H1 (cell line): ENCODE data around the gene GRIK2. TPM values are rescaled to one million over a fixed set of nuclear protein-coding genes. Genes with fewer than 3 reads are reported as not detected.

Source experiments
- CTCF ChIA-PET: fragments of 300-600 bp; sonication (Branson Sonifier 250); formaldehyde crosslinking; loops from one replicate; lab custom pipeline; 2021; ENCODE audit not compliant: partially characterized antibody; lab: Charles Lee
- POLR2A ChIA-PET: fragments of 300-600 bp; sonication (Branson Sonifier 250); formaldehyde crosslinking; loops from one replicate; lab custom pipeline; 2021; ENCODE audit warnings: inconsistent platforms; ENCODE audit not compliant: partially characterized antibody; lab: Charles Lee
- DNase-seq, 2 experiments: peaks; one replicate each; pipeline versions ENCODE4 v3.0.0 to v3.0.0-alpha.2; 2010 to 2022; ENCODE audit warnings: low spot score in 2 of 2, low read depth in 1 of 2, mixed read lengths in 1 of 2
- FAIRE-seq: peaks from 2 replicates; lab custom pipeline; 2011; peaks lifted over from hg19 to GRCh38; lab: Jason Lieb, UNC
- H2AFZ ChIP-seq: 2 replicates; pipeline ENCODE4 v1.8.1; 2012; ENCODE audit warnings: low read length, inconsistent platforms
- H2AK5ac ChIP-seq: 2 replicates; pipeline ENCODE4 v1.6.1; 2013; ENCODE audit warnings: low read depth, low read length
- H2BK120ac ChIP-seq: replicated peaks from 2 replicates; pipeline ENCODE3; 2013; ENCODE audit warnings: low read depth, low read length, inconsistent platforms
- H2BK12ac ChIP-seq: 2 replicates; pipeline ENCODE4 v1.6.1; 2013; ENCODE audit warnings: low read depth, low read length
- H2BK15ac ChIP-seq: 2 replicates; pipeline ENCODE4 v1.6.1; 2013; ENCODE audit warnings: low read length
- H2BK20ac ChIP-seq: 2 replicates; pipeline ENCODE4 v1.6.1; 2013; ENCODE audit warnings: low read length
- H2BK5ac ChIP-seq: 2 replicates; pipeline ENCODE4 v1.6.1; 2013; ENCODE audit warnings: low read depth, low read length
- H3K14ac ChIP-seq: 2 replicates; pipeline ENCODE4 v1.6.1; 2013; ENCODE audit warnings: inconsistent platforms; ENCODE audit not compliant: insufficient read length
- H3K18ac ChIP-seq: 2 replicates; pipeline ENCODE4 v1.6.1; 2013; ENCODE audit warnings: low read length; ENCODE audit errors: extremely low read depth
- H3K23ac ChIP-seq: 2 replicates; pipeline ENCODE4 v1.6.1; 2013; ENCODE audit warnings: inconsistent platforms; ENCODE audit not compliant: insufficient read length
- H3K23me2 ChIP-seq: 2 replicates; pipeline ENCODE4 v1.6.1; 2013; ENCODE audit warnings: low read depth, low read length
- H3K27ac ChIP-seq: 2 replicates; pipeline ENCODE4 v1.6.1; 2011; ENCODE audit warnings: low read depth, low read length, inconsistent platforms
- H3K27me3 ChIP-seq, 4 experiments: replicated peaks in 1 of 4; 1 replicate in 1 of 4; 2 replicates in 3 of 4; pipeline versions ENCODE4 v1.6.1 to v1.8.1; 2011 to 2013; ENCODE audit warnings: low read length in 3 of 4, mild to moderate bottlenecking in 3 of 4, inconsistent platforms in 2 of 4, mixed read lengths in 2 of 4, moderate library complexity in 1 of 4; ENCODE audit not compliant: control insufficient read depth in 3 of 4, insufficient read depth in 3 of 4; ENCODE audit errors: extremely low read depth in 1 of 4
- H3K36me3 ChIP-seq, 4 experiments: 2 replicates each; pipeline versions ENCODE4 v1.6.1 to v1.8.1; 2011 to 2013; ENCODE audit warnings: mild to moderate bottlenecking in 4 of 4, low read length in 3 of 4, moderate library complexity in 2 of 4, control low read depth in 1 of 4, inconsistent platforms in 1 of 4; ENCODE audit not compliant: insufficient read depth in 4 of 4, control insufficient read depth in 2 of 4
- H3K4ac ChIP-seq: replicated peaks from 2 replicates; pipeline ENCODE3; 2013; ENCODE audit warnings: low read length, low read depth, mixed read lengths, inconsistent platforms; ENCODE audit not compliant: insufficient read length
- H3K4me1 ChIP-seq, 4 experiments: replicated peaks in 1 of 4; 1 replicate in 1 of 4; 2 replicates in 3 of 4; pipeline versions ENCODE4 v1.6.1 to v1.8.1; 2011 to 2013; ENCODE audit warnings: low read length in 3 of 4, inconsistent platforms in 2 of 4, mixed read lengths in 1 of 4; ENCODE audit not compliant: insufficient read depth in 4 of 4, control insufficient read depth in 3 of 4
- H3K4me2 ChIP-seq, 2 experiments: 2 replicates each; pipeline versions ENCODE4 v1.6.1 to v1.8.1; 2011 to 2013; ENCODE audit warnings: low read depth in 2 of 2, low read length in 2 of 2, control low read depth in 1 of 2, inconsistent platforms in 1 of 2, mild to moderate bottlenecking in 1 of 2; ENCODE audit not compliant: insufficient read depth in 1 of 2
- H3K4me3 ChIP-seq, 4 experiments: fragments of 200-600, 300-600 bp in 1 of 4; sonication (generic), shearing (Covaris generic), sonication (Bioruptor Twin) in 1 of 4; 2 replicates each; pipeline versions ENCODE4 v1.5.1 to v1.8.1; 2011 to 2016; ENCODE audit warnings: low read length in 4 of 4, low read depth in 3 of 4, control low read depth in 2 of 4, inconsistent platforms in 2 of 4, mild to moderate bottlenecking in 2 of 4, mixed read lengths in 1 of 4, moderate library complexity in 1 of 4; ENCODE audit not compliant: insufficient read depth in 2 of 4; ENCODE audit errors: extremely low read depth in 1 of 4
- H3K56ac ChIP-seq: replicated peaks from 2 replicates; pipeline ENCODE3; 2013; ENCODE audit warnings: low read depth, mild to moderate bottlenecking, mixed read lengths, low read length, inconsistent platforms; ENCODE audit not compliant: insufficient read length
- H3K79me1 ChIP-seq: 2 replicates; pipeline ENCODE4 v1.6.1; 2013; ENCODE audit warnings: low read depth, low read length, control low read depth
- H3K79me2 ChIP-seq, 2 experiments: 2 replicates each; pipeline versions ENCODE4 v1.6.1 to v1.8.1; 2012 to 2013; ENCODE audit warnings: low read length in 2 of 2, mild to moderate bottlenecking in 2 of 2, inconsistent platforms in 1 of 2; ENCODE audit not compliant: insufficient read depth in 2 of 2, control insufficient read depth in 1 of 2
- H3K9ac ChIP-seq, 4 experiments: replicated peaks in 1 of 4; 1 replicate in 1 of 4; 2 replicates in 3 of 4; pipeline versions ENCODE4 v1.6.1 to v1.8.1; 2011 to 2013; ENCODE audit warnings: low read depth in 3 of 4, low read length in 3 of 4, control low read depth in 2 of 4, mild to moderate bottlenecking in 2 of 4, moderate library complexity in 2 of 4, inconsistent platforms in 1 of 4; ENCODE audit errors: extremely low read depth in 1 of 4
- H3K9me3 ChIP-seq, 2 experiments: 2 replicates each; pipeline versions ENCODE4 v1.6.1 to v1.8.1; 2012 to 2013; ENCODE audit warnings: mild to moderate bottlenecking in 2 of 2, moderate library complexity in 2 of 2, control low read depth in 1 of 2, inconsistent platforms in 1 of 2, low read depth in 1 of 2, low read length in 1 of 2, mixed read lengths in 1 of 2; ENCODE audit not compliant: insufficient read depth in 2 of 2
- H4K20me1 ChIP-seq, 2 experiments: replicated peaks in 1 of 2; 2 replicates each; pipeline versions ENCODE3 to v1.8.1; 2011 to 2013; ENCODE audit warnings: inconsistent platforms in 2 of 2, low read length in 2 of 2, mild to moderate bottlenecking in 1 of 2; ENCODE audit not compliant: insufficient read depth in 2 of 2, control insufficient read depth in 1 of 2
- H4K5ac ChIP-seq: 2 replicates; pipeline ENCODE4 v1.6.1; 2013; ENCODE audit warnings: low read length, low read depth, mixed read lengths, inconsistent platforms; ENCODE audit not compliant: insufficient read length
- H4K8ac ChIP-seq: 2 replicates; pipeline ENCODE4 v1.8.0; 2013; ENCODE audit warnings: mild to moderate bottlenecking, moderate library complexity, low read length, inconsistent platforms; ENCODE audit not compliant: insufficient read depth; ENCODE audit errors: extremely low read depth
- H4K91ac ChIP-seq: replicated peaks from 2 replicates; pipeline ENCODE3; 2013; ENCODE audit warnings: low read length, mixed read lengths, inconsistent platforms; ENCODE audit not compliant: insufficient read length
- BCL11A ChIP-seq, 2 experiments: IDR thresholded peaks; one replicate each; pipeline ENCODE4 v1.6.1; 2011; ENCODE audit warnings: low read depth in 2 of 2, low read length in 2 of 2, mild to moderate bottlenecking in 2 of 2
- CEBPB ChIP-seq: IDR thresholded peaks from 2 replicates; pipeline ENCODE4 v1.6.1; 2012; ENCODE audit warnings: low read depth, low read length
- CHD2 ChIP-seq: IDR thresholded peaks from 2 replicates; pipeline ENCODE4 v1.6.1; 2012; ENCODE audit warnings: low read length, improper control_type of control experiment
- CTBP2 ChIP-seq: IDR thresholded peaks from 2 replicates; pipeline ENCODE4 v1.7.0; 2011; ENCODE audit warnings: borderline replicate concordance, mild to moderate bottlenecking, moderate library complexity, mixed read lengths, low read length; ENCODE audit not compliant: insufficient read depth, insufficient read length
- POLR2AphosphoS5 ChIP-seq: IDR thresholded peaks from 2 replicates; pipeline ENCODE4 v1.6.1; 2011; ENCODE audit warnings: low read depth, low read length
- SAP30 ChIP-seq: fragments of 300-600 bp; sonication (generic); IDR thresholded peaks from 2 replicates; pipeline ENCODE4 v1.7.1; 2012; ENCODE audit warnings: low read length, moderate library complexity, mild to moderate bottlenecking, inconsistent platforms; ENCODE audit not compliant: insufficient read depth, insufficient replicate concordance
- SIN3A ChIP-seq, 2 experiments: IDR thresholded peaks in 1 of 2; conservative IDR thresholded peaks in 1 of 2; 2 replicates each; pipeline ENCODE4 v1.6.1; 2011 to 2012; ENCODE audit warnings: low read length in 2 of 2, improper control_type of control experiment in 1 of 2, low read depth in 1 of 2, mild to moderate bottlenecking in 1 of 2
- SRF ChIP-seq: IDR thresholded peaks from 2 replicates; pipeline ENCODE4 v1.6.1; 2011; ENCODE audit warnings: mild to moderate bottlenecking, low read depth, low read length, moderate library complexity
- SUZ12 ChIP-seq: fragments of 200-600 bp; sonication (generic); IDR thresholded peaks from 2 replicates; pipeline ENCODE4 v1.6.1; 2012; ENCODE audit warnings: mild to moderate bottlenecking, inconsistent platforms, low read length, moderate library complexity, mixed read lengths
- ZNF274 ChIP-seq: IDR thresholded peaks from 2 replicates; pipeline ENCODE4 v1.7.0; 2012; ENCODE audit warnings: low read length, borderline replicate concordance; ENCODE audit errors: extremely low read depth
- WGBS, 2 experiments: shearing (Covaris generic) in 1 of 2; methylation state at CpG; one replicate each; pipeline versions ENCODE4 v1.1.6 to v1.1.7; 2013 to 2015; ENCODE audit warnings: low lambda C conversion rate in 2 of 2, mixed read lengths in 2 of 2, inconsistent platforms in 1 of 2, low coverage in 1 of 2, missing lambda C conversion rate in 1 of 2; ENCODE audit not compliant: insufficient replicate concordance in 2 of 2, insufficient coverage in 1 of 2, insufficient read length in 1 of 2; ENCODE audit errors: extremely low coverage in 1 of 2, missing lambda C conversion rate in 1 of 2; 5-methylcytosine and 5-hydroxymethylcytosine counted together
- polyA plus RNA-seq, 7 experiments: library from polyadenylated mRNA; depleted of rRNA in 3 of 7; stranded (reverse) in 5 of 7; unstranded in 2 of 7; fragments of >200 nt in 5 of 7; fragments of 200-250 nt in 2 of 7; gene quantifications; 1 replicate in 5 of 7; 2 replicates in 1 of 7; 4 replicates in 1 of 7; pipeline versions ENCODE4 v1.2.1 to v1.2.3, GENCODE V29; 2011 to 2013; ENCODE audit warnings: missing spikeins in 2 of 7, mixed read lengths in 2 of 7
- total RNA-seq: library from RNA; stranded (reverse); fragmentation: NEBNext Ultra II Directional; extraction: Animal tissue kit (Norgen Biotek cat#: 25700); gene quantifications from 2 replicates; pipeline ENCODE4 v1.2.1, GENCODE V29; 2021
- TF ChIP-seq, protein P1 (sequence below): IDR thresholded peaks from 2 replicates; pipeline ENCODE4 v1.6.1; 2011; ENCODE audit warnings: low read length, improper control_type of control experiment

Gene GRIK2
- total and polyA plus RNA-seq, 2 of the 8 experiments (the other 6 are each of a cell fraction or from before 2014, with no cell fraction given) = 1.8 to 2.2 TPM

DNA sequence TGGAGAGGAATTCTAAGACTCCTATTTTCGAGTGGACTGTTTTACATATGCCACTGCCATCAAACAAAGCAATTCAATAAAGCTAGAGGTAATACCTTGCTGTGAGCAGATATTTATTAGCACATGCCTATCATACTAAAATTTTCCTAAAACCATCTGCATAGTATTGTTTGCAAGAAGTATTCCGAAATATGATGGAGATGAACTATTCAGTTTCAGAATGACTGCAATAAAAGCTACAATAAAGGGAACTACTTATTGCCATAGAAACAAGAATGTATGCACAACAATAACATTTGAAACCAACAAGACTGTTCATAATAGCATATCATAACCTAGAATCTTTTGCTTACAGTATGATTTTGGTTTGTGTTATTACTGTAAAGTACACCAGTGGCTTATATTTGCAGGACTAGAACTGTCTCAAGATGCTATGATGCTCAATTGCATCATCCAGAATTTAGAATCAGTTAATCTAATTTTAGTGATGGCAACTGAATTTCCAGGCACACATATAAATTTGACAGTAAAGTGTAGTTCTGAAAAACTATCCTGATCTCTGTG, 144.3 kb downstream of the GRIK2 start:
- H4K91ac ChIP-seq = no peak overlapping the region
- H3K4me2 ChIP-seq = no peak overlapping the region
- no peak overlapping the region for H3K23ac ChIP-seq
- WGBS, 2 experiments = 91% methylated on average over 2 of the region's 2 CpGs; no CpG with 5 or more reads in 1 of the 2 experiments
- no peak overlapping the region for H4K8ac ChIP-seq
- TF ChIP-seq, protein P1, sequence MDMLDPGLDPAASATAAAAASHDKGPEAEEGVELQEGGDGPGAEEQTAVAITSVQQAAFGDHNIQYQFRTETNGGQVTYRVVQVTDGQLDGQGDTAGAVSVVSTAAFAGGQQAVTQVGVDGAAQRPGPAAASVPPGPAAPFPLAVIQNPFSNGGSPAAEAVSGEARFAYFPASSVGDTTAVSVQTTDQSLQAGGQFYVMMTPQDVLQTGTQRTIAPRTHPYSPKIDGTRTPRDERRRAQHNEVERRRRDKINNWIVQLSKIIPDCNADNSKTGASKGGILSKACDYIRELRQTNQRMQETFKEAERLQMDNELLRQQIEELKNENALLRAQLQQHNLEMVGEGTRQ = no peak
- TF ChIP-seq SUZ12 (no peak), CEBPB (no peak), POLR2AphosphoS5 (no peak), ZNF274 (no peak), CHD2 (no peak), SAP30 (no peak), CTBP2 (no peak), BCL11A (IDR thresholded peaks at IDR 0.05; ENCODE audit: low read depth in 2 of 2, low read length in 2 of 2) (no peak), SRF (no peak), SIN3A (conservative IDR thresholded peaks at IDR 0.05 in 1 of 2, IDR thresholded peaks at IDR 0.05 in 1 of 2; ENCODE audit: low read depth in 1 of 2, low read length in 2 of 2) (no peak)
- no peak overlapping the region for H2BK12ac ChIP-seq
- no peaks in the 10 kb centered on the region for H3K4me1 ChIP-seq
- no peak overlapping the region for H3K14ac ChIP-seq
- no peaks in the 10 kb centered on the region for H3K9me3 ChIP-seq
- peaks cover 0 to 1% (median 0%) of the 10 kb centered on the region in 4 experiments; a peak in 1 of 7 replicates for H3K27me3 ChIP-seq
- no peak overlapping the region for H2BK20ac ChIP-seq
- no peaks in the 10 kb centered on the region; the same call in 1 of the 2 replicates for H3K23me2 ChIP-seq
- no peak overlapping the region for H2AK5ac ChIP-seq
- FAIRE-seq = no peak
- H3K36me3 ChIP-seq = no peaks in the 10 kb centered on the region
- H3K4ac ChIP-seq = no peak overlapping the region
- no peak overlapping the region for H3K18ac ChIP-seq
- H3K4me3 ChIP-seq = no peak overlapping the region
- no peak overlapping the region for H3K56ac ChIP-seq
- DNase-seq = no peak
- H2BK5ac ChIP-seq = no peak overlapping the region
- no peak overlapping the region for H3K27ac ChIP-seq
- ChIA-PET CTCF (interaction anchor here (0.6 to 0.7 kb wide), 2 partner anchors 153 to 744 kb away, joined by 3 read pairs; no protein-coding TSS in a partner anchor), POLR2A (no interaction called here)
- H4K20me1 ChIP-seq = no peaks in the 10 kb centered on the region
- no peak overlapping the region for H4K5ac ChIP-seq
- H3K79me2 ChIP-seq = no peaks in the 10 kb centered on the region
- H2BK15ac ChIP-seq = no peak overlapping the region
- H3K79me1 ChIP-seq = no peaks in the 10 kb centered on the region
- H2AFZ ChIP-seq = no peak overlapping the region
- H3K9ac ChIP-seq = no peak overlapping the region
- no peak overlapping the region for H2BK120ac ChIP-seq
